Measurements from ENCODE around the gene OR51A4.

Gene OR51A4

GRCh38 chr11:4922304-4922703, 25.1 kb downstream of the OR51A4 start:
- TF ChIP-seq CTCF (IDR thresholded peaks at IDR 0.05), result no peak

- TF ChIP-seq CTCF (IDR thresholded peaks at IDR 0.05), result no peak
Observed at GRCh38 chr11:4921796-4922195, 25.6 kb downstream of the OR51A4 start.

GRCh38 chr11:4919250-4919649, 28.2 kb downstream of the OR51A4 start, which contains the start of gene OR51G2:
Gene OR51G2 (minus strand): TSS chr11:4919350. CDS start chr11:4915663, 3,687 bp downstream.
- TF ChIP-seq CTCF (IDR thresholded peaks at IDR 0.05), result no peak

- TF ChIP-seq CTCF (IDR thresholded peaks at IDR 0.05), result no peak
Observed at GRCh38 chr11:4916581-4916980, 30.8 kb downstream of the OR51A4 start.

- no peak for TF ChIP-seq CTCF (IDR thresholded peaks at IDR 0.05)
Observed at GRCh38 chr11:4903484-4903883, 43.9 kb downstream of the OR51A4 start, which contains the start of gene OR51A7. Gene OR51A7 (plus strand): TSS chr11:4903783. CDS start chr11:4907370, 3,587 bp downstream.

Measured in LNCAP (cell line).